Skin epidermis (tissue), 12 donors: ENCODE data around the gene PTPN14.
"Not testable (repeated sequence)": the region's sequence is repeated elsewhere in the genome, so short reads cannot be mapped to it uniquely, and the experiment has no call there.

Source experiments
- H3K27ac ChIP-seq, 21 experiments: fragments of 200-600 bp; sonication (generic) in 11 of 21; one replicate each; pipeline ENCODE4 v1.5.0; 2020; ENCODE audit warnings: mild to moderate bottlenecking in 3 of 21, inconsistent platforms in 2 of 21, moderate library complexity in 2 of 21
- H3K4me3 ChIP-seq, 7 experiments: fragments of 200-600 bp; sonication (generic) in 2 of 7; one replicate each; pipeline ENCODE4 v1.5.0; 2020; ENCODE audit warnings: inconsistent platforms in 2 of 7, mild to moderate bottlenecking in 2 of 7, moderate library complexity in 1 of 7

PTPN14 gene

GRCh38 chr1:214546084-214546483 is 5.3 kb downstream of the PTPN14 start:
- H3K4me3 ChIP-seq: no peak overlapping the region
- peak overlapping the region in 1 of 21 experiments; percentile 1 for H3K27ac ChIP-seq

- Histone ChIP-seq H3K4me3 (no peak overlapping the region), H3K27ac (no peak overlapping the region)
These were observed 6.1 kb downstream of the PTPN14 start for GRCh38 chr1:214545293-214545692.

- Histone ChIP-seq H3K27ac (no peak overlapping the region), H3K4me3 (no peak overlapping the region)
These were observed 6.6 kb downstream of the PTPN14 start for GRCh38 chr1:214544791-214545190.

GRCh38 chr1:214542275-214543199 is 8.9 kb downstream of the PTPN14 start:
- Histone ChIP-seq H3K4me3 (no peak overlapping the region), H3K27ac (no peak overlapping the region)

- Histone ChIP-seq H3K27ac (no peak overlapping the region), H3K4me3 (no peak overlapping the region)
These were observed 9.7 kb downstream of the PTPN14 start for GRCh38 chr1:214541693-214542092.

GRCh38 chr1:214541206-214541605 is 10.2 kb downstream of the PTPN14 start:
- H3K27ac ChIP-seq: no peak overlapping the region

GRCh38 chr1:214540324-214540723 is 11.1 kb downstream of the PTPN14 start:
- no peak overlapping the region for H3K27ac ChIP-seq
- H3K4me3 ChIP-seq: no peak overlapping the region

More at GRCh38 chr1:214541206-214541605, 10.2 kb downstream of the PTPN14 start:
- no peak overlapping the region for H3K4me3 ChIP-seq

- H3K4me3 ChIP-seq: no peak overlapping the region
These were observed 12.9 kb downstream of the PTPN14 start for GRCh38 chr1:214538496-214538895.

GRCh38 chr1:214537872-214538473 is 13.4 kb downstream of the PTPN14 start:
- no peak overlapping the region for H3K27ac ChIP-seq
- H3K4me3 ChIP-seq: no peak overlapping the region

More at GRCh38 chr1:214538496-214538895, 12.9 kb downstream of the PTPN14 start:
- H3K27ac ChIP-seq: no peak overlapping the region

- no peak overlapping the region for H3K27ac ChIP-seq
- H3K4me3 ChIP-seq: no peak overlapping the region
These were observed 14.2 kb downstream of the PTPN14 start for GRCh38 chr1:214537219-214537618.

GRCh38 chr1:214532070-214532469 is 19.3 kb downstream of the PTPN14 start:
- Histone ChIP-seq H3K4me3 (no peak overlapping the region), H3K27ac (no peak overlapping the region)

- Histone ChIP-seq H3K4me3 (no peak overlapping the region), H3K27ac (no peak overlapping the region)
These were observed 25.8 kb downstream of the PTPN14 start for GRCh38 chr1:214525535-214526019.

GRCh38 chr1:214524824-214525223 is 26.6 kb downstream of the PTPN14 start:
- no peak overlapping the region for H3K27ac ChIP-seq
- H3K4me3 ChIP-seq: no peak overlapping the region

GRCh38 chr1:214523124-214523824 is 28.1 kb downstream of the PTPN14 start:
- Histone ChIP-seq H3K4me3 (no peak overlapping the region), H3K27ac (no peak overlapping the region)

- not testable (repeated sequence) for H3K27ac ChIP-seq, H3K4me3 ChIP-seq
These were observed 29.9 kb downstream of the PTPN14 start for GRCh38 chr1:214521458-214521857.

GRCh38 chr1:214520544-214521165 is 30.7 kb downstream of the PTPN14 start:
- Histone ChIP-seq H3K27ac (no peak overlapping the region), H3K4me3 (no peak overlapping the region)

- H3K4me3 ChIP-seq: no peak overlapping the region
- no peak overlapping the region for H3K27ac ChIP-seq
These were observed 33.0 kb downstream of the PTPN14 start for GRCh38 chr1:214518361-214518760.

- Histone ChIP-seq H3K4me3 (no peak overlapping the region), H3K27ac (peak overlapping the region in 1 of 21 experiments; percentile 6)
These were observed 34.7 kb downstream of the PTPN14 start for GRCh38 chr1:214516434-214517326.
